GM19193 (cell line): ENCODE results near the gene HSPBAP1.

Experiments
- POLR2A ChIP-seq: IDR thresholded peaks from 4 replicates; pipeline ENCODE4 v1.6.1; 2011; ENCODE audit not compliant: insufficient read depth, insufficient read length; ENCODE audit errors: extremely low read depth

The HSPBAP1 gene, protein sequence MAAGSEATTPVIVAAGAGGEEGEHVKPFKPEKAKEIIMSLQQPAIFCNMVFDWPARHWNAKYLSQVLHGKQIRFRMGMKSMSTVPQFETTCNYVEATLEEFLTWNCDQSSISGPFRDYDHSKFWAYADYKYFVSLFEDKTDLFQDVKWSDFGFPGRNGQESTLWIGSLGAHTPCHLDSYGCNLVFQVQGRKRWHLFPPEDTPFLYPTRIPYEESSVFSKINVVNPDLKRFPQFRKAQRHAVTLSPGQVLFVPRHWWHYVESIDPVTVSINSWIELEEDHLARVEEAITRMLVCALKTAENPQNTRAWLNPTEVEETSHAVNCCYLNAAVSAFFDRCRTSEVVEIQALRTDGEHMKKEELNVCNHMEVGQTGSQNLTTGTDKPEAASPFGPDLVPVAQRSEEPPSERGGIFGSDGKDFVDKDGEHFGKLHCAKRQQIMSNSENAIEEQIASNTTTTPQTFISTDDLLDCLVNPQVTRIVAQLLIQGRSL

DNA sequence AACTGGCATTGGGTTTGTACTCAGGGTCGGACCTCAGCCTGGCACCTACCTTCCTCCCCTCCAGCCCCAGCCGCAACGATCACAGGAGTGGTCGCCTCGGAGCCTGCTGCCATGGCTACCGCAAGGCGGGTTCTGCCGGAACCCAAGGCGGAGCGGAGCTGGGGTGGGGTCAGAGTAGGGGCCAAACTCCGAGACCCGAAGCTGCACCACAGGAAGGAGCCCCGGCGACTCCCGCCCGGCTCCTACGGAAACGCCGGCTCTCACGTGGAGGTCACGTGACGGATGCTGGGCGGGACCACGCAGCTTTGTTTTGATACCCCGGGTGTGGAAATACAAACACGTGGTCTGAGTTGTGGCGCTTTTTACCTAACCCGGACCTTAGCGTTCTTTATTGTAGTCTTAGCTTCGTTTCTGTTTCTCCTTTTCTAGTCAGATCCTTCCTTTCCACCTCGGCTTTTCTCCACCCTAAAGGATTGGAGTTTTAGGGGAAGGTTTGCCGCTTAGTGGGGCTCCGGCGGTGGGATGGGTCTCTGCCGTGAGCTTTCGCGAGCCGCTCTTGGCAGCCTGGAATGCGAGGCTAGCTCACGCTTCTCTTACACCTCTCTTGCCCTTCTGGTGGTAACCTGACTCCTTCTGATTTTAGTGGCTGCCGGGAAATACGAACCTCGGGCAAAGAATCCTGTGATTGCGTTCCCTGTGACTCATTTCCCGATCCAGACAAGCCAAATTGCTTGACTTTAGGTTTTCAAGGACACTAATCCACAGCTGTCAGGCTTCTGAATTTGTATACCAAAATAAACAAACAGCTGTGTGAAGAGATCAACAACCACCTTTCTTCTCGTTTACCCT is at the start of gene HSPBAP1:
Gene HSPBAP1 (minus strand): TSS at position 264 of the 849 bp plus-strand sequence. CDS start 151 bp downstream, at position 113.
- peak; percentile 80 for TF ChIP-seq POLR2A

DNA sequence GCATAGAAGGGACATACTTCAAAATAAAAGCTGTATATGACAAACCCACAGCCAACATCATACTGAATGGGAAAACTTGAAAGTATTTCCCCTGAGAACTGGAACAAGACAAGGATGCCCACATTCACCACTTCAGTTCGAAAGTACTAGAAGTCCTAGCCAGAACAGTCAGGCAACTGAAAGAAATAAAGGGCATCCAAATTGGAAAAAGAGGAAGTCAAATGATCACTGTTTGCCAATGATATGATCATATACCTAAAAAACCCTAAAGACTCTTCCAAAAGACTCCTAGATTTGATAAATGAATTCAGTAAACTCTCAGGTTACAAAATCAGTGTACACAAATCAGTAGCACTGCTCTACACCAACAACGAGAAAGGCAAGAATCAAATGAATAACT is 42.0 kb upstream of the HSPBAP1 start:
- no peak for TF ChIP-seq POLR2A

- TF ChIP-seq POLR2A: no peak
These were observed 34.6 kb upstream of the HSPBAP1 start for GRCh38 chr3:122828281-122828680.

DNA sequence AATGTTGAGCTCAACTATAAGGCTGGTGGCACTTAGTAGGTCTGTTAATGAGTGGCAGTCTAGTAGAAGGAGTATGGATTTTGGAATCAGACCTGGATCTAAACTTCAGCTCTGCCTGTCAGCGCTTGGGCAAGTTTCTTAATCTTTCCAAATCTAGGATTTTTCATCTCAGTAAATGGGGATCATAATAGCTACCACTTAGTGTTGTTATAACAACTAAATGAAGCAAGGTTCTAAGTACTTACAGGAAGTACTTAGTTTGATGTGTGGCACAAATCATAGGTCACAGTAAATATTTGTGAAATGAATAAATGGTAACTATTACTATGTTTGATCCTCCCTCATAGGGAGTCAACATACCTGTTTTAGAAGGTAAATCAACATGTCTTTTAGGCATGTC is 32.6 kb upstream of the HSPBAP1 start:
- TF ChIP-seq POLR2A: no peak

DNA sequence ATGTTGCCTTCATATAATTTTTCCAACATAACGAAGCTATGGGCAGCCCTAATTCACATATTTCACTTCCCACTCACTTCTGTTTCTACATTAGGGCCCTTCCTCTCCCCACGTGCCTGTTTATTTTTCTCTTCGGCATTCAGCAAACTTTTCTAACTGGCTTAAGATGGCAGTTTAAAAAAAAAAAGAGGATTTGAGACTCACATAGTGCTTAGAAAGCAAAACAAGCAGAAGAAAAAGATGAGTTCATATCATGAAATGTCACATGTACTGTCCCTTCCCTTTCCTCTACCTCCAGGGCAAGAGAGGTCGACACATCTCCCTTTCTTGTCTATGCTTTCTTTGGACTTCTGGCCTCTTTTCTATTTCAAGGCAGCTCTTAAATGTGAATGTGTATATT is 31.8 kb upstream of the HSPBAP1 start:
- no peak for TF ChIP-seq POLR2A

GRCh38 chr3:122824465-122825381 is 31.1 kb upstream of the HSPBAP1 start:
- no peak for TF ChIP-seq POLR2A

GRCh38 chr3:122816587-122816986 is 23.0 kb upstream of the HSPBAP1 start:
- TF ChIP-seq POLR2A: no peak

DNA sequence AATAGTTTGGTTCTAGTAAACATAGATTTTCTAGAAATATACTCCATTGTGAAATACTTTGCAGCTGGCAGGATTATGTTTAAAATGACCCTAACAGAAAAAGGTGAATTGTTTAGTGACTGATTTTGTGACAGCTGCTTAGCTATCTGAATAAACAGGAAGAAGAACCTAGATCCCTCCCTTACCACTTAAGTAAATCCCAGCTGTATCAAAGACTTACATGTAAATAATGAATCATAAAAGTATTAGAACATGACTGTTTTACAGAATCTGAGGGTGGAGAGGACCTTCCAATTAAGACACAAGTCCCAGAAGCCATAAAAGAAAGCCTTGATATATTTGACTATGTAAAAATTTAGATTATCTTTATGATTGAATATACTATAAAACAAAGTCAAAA is 17.1 kb upstream of the HSPBAP1 start:
- TF ChIP-seq POLR2A: no peak

DNA sequence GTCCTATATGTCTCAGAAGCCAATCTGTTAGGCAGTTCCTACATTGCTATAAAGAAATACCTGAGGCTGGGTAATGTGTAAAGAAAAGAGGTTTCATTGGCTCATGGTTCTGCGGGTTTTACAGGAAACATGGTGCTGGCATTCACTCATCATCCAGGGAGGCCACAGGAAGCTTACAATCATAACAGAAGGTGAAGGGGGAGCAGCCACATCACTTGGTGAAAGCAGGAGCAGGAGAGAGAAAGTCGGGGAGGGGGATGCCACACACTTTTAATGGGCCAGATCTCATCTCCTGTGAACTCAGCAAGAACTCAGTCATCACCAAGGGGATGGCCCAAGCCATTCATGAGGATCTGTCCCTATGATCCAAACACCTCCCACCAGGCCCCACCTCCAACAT is 10.3 kb upstream of the HSPBAP1 start:
- no peak for TF ChIP-seq POLR2A

DNA sequence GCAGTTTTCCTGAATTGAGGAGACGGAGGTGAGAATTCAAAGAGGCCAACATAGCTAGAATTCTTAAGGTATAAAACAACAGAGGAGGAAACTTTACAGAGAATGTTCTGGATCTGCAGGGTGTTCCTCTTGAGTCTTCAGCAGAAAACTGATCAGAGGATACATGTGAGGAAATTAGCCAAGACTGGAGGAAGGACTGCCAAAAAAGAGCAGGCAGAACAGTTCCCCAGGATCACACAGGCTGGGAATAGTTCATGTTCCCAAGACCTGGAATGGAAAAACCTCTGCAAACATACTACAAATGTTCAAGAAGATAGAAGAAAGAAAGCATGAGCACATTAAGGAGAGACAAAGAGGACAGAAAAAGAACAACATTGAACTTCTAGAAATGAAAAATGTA is 8.7 kb upstream of the HSPBAP1 start:
- no peak for TF ChIP-seq POLR2A

DNA sequence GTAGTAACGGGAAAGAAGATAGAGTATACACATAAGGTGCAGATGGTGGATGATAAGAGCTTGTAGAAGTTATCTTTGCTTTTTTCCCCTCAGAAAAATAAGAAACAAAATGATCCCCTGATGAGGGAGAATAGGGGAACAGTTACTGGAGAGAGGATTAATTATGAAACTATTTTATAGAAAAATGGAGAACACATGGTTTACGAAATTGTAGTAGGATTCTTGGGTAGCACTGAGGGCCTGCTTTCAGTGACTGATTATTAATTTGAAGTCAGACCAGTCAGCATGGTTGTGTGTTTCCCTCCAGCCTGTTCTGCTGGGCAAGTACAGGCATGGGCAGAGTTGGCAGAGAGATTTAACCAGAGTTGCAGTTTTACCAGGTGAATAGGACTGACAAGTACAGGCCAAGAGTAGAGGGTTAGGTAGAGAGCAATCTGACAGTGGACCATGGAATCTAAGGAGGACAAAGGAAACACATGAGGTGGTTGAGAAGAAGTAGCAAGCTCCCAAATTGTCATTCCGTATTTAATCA is 7.1 kb upstream of the HSPBAP1 start:
- no peak for TF ChIP-seq POLR2A

- TF ChIP-seq POLR2A: no peak
These were observed 6.4 kb upstream of the HSPBAP1 start for GRCh38 chr3:122800031-122800430.

- TF ChIP-seq POLR2A: no peak
These were observed 5.7 kb upstream of the HSPBAP1 start for GRCh38 chr3:122799322-122799721.

DNA sequence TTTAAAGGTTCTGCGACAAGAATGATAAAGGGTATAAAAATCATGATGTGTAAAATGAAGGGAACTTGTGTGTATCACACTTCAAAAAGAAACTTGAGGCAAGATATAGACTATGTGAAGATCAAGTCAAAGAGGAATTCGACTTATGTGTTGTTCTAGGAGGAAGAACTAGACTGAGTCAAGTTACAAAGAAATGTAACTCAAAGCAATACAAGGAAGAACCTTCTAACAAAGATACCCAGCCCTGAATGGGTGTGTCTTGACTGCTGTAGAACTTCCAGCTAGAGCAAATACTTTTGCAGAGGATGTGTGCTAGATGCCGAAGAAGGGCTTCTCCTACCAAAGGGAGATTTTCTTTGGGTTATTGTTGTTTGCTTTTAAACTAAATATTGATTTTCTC is 3.7 kb upstream of the HSPBAP1 start:
- no peak for TF ChIP-seq POLR2A
